Fibroblast of pulmonary artery (primary cell): Measurements from ENCODE around the gene ESPN.

Experiments
- DNase-seq: peaks from one replicate; pipeline ENCODE4 v3.0.0-alpha.2; 2010; ENCODE audit warnings: low read depth
- H3K4me3 ChIP-seq: replicated peaks from 2 replicates; pipeline ENCODE4 v1.5.1; 2011; ENCODE audit warnings: low read depth, mild to moderate bottlenecking, control low read depth, low read length, moderate library complexity
- TF ChIP-seq, protein P1 (sequence below): IDR thresholded peaks from 2 replicates; pipeline ENCODE4 v1.5.1; 2011; ENCODE audit warnings: mild to moderate bottlenecking, control low read depth, low read length, inconsistent platforms; ENCODE audit errors: missing control alignments

Gene ESPN

DNA sequence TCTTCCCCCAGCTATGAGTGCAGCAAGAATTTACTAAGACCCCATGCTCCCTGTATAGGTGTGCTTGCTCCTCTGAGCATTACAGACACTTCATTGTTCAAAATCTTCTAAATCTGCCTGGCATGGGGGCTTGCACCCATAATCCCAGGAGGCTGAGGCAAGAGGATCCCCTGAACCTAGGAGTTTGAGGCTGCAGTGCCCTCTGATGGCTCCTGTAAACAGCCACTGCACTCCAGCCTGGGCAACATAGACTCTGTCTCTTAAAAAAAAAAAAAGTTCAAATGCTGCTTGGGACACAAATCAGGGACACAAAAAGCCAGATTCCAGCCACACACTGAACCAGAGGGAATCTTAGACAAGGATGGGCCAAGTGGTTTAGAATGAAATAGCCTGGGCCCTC lies 27.6 kb upstream of the ESPN start:
- TF ChIP-seq, protein P1, sequence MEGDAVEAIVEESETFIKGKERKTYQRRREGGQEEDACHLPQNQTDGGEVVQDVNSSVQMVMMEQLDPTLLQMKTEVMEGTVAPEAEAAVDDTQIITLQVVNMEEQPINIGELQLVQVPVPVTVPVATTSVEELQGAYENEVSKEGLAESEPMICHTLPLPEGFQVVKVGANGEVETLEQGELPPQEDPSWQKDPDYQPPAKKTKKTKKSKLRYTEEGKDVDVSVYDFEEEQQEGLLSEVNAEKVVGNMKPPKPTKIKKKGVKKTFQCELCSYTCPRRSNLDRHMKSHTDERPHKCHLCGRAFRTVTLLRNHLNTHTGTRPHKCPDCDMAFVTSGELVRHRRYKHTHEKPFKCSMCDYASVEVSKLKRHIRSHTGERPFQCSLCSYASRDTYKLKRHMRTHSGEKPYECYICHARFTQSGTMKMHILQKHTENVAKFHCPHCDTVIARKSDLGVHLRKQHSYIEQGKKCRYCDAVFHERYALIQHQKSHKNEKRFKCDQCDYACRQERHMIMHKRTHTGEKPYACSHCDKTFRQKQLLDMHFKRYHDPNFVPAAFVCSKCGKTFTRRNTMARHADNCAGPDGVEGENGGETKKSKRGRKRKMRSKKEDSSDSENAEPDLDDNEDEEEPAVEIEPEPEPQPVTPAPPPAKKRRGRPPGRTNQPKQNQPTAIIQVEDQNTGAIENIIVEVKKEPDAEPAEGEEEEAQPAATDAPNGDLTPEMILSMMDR = peak; percentile 11
- DNase-seq = no peak
- no peak overlapping the region for H3K4me3 ChIP-seq

DNA sequence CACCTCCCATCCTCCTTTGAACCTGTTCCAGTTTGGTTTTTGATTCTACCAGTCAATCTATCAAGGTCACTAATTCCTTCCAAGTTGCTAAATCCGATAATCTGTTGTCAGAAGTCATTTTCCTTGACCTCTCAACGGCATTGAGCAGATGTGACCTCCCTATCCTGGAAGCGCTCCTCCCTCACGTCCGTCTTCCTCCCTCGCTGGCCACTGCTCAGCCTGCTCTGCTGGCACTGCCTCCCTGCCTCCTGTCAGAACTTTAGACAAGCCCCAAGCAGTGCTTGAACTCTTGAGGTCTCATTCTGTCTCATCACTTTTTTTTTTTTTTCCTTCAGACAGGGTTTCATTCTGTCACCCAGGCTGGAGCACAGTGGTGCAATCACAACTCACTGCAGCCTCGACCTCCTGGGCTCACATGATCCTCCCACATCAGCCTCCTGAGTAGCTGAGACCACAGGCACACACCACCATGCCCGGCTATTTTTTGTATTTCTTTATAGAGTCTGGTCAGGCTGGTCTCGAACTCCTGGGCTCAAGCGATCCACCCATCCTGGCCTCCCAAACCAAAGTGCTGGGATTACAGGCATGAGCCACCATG lies 26.6 kb upstream of the ESPN start:
- TF ChIP-seq, protein P1 = no peak

GRCh38 chr1:6399294-6399693 lies 25.3 kb upstream of the ESPN start:
- no peak overlapping the region for H3K4me3 ChIP-seq
- DNase-seq = no peak
- TF ChIP-seq, protein P1 = no peak

More for the DNA sequence above, 26.6 kb upstream of the ESPN start:
- DNase-seq = no peak
- no peak overlapping the region for H3K4me3 ChIP-seq

DNA sequence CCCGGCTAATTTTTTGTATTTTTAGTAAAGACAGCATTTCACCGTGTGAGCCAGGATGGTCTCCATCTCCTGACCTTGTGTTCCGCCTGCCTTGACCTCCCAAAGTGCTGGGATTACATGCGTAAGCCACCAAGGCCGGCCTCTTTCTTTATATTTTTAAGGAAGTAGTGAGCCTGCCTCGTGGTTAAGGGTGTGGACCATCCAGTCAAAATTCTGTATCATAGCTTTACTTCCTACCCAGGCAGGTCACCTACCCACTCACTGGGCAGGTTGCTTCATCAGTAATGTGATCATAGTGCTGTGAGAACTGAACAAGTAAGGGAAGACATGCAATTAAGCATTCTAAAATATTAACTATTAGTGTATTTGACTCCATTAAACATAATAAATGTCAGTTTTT lies 22.9 kb upstream of the ESPN start:
- DNase-seq = no peak
- no peak overlapping the region for H3K4me3 ChIP-seq
- TF ChIP-seq, protein P1 = no peak

DNA sequence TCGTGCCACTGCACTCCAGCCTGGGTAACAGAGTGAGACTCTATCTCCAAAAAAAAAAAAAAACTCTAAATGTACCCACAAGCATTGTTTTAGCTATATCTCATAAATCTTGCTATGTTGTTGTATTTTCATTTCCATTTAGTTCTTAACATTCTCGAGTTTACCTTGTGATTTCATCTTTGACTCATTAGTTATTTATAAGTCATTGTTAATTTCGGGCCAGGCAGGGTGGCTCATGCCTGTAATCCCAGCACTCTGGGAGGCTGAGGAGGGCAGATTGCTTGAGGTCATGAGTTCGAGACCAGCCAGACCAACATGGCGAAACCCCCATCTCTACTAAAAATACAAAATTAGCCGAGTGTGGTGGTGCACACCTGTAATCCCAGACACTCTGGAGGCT lies 16.6 kb upstream of the ESPN start:
- TF ChIP-seq, protein P1 = no peak
- no peak for DNase-seq
- no peak overlapping the region for H3K4me3 ChIP-seq

GRCh38 chr1:6409053-6409452 lies 15.5 kb upstream of the ESPN start:
- no peak for DNase-seq
- H3K4me3 ChIP-seq = no peak overlapping the region
- TF ChIP-seq, protein P1 = no peak

DNA sequence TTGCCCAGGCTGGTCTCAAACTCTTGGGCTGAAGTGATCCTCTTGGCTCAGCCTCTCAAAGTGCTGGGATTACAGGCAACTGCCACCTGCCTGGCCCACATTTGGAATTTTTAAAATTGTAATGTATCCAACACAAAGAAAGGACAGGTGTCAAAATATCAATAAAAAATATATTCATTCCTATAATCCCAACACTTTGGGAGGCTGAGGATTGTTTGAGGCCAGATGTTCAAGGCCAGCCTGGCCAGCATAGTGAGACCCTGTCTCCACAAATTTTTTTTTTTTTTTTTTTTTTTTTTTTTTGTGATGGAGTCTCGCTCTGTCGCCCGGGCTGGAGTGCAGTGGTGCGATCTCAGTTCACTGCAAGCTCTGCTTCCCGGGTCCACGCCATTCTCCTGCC lies 14.8 kb upstream of the ESPN start:
- no peak for DNase-seq

More for the DNA sequence above, 14.8 kb upstream of the ESPN start:
- no peak overlapping the region for H3K4me3 ChIP-seq
- TF ChIP-seq, protein P1 = no peak
